Measurements from ENCODE around the gene SLC39A11.

The SLC39A11 gene

DNA sequence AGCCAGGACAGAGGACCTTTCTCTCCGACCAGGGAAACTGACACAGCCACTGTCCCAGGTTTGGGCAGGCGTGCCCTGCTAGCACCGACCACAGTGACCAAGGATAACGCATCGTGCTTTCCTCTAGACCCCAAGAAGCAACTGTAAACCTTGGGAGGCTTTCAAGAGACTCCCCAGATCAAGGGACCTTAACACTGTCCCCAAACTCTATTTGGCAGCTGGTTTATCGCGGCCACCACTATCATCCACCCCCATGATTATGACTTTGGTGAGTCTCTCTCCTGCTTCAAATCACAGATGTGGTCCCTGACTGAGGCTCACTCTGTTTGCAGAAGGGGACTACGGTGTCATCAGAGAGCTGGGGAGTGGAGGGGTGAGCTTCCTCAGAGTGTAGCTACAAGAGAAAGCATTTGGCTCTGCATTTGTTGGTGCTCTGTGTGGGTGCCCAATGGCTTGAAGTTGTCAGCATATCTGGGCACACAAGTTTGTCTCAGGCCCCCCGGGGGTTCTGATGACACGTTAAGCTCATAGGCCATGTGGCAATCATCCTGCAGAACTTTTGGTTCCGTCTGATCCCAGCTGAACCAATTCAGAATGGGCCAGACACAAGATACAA, 408.0 kb downstream of the SLC39A11 start:
- TF ChIP-seq CTCF (conservative IDR thresholded peaks at IDR 0.05; ENCODE audit: low read length), result no peak
- DNase-seq (ENCODE audit: low read depth), result no peak
- no peak overlapping the region for H3K4me3 ChIP-seq (ENCODE audit: low read length)

GRCh38 chr17:72683506-72684404, 408.7 kb downstream of the SLC39A11 start:
- no peak overlapping the region for H3K4me3 ChIP-seq (ENCODE audit: low read length)
- no peak for TF ChIP-seq CTCF (conservative IDR thresholded peaks at IDR 0.05; ENCODE audit: low read length)
- DNase-seq (ENCODE audit: low read depth), result peak; percentile 92

- no peak for DNase-seq (ENCODE audit: low read depth)
- H3K4me3 ChIP-seq (ENCODE audit: low read length), result no peak overlapping the region
- TF ChIP-seq CTCF (conservative IDR thresholded peaks at IDR 0.05; ENCODE audit: low read length), result no peak
Observed at GRCh38 chr17:72682605-72683004, 409.9 kb downstream of the SLC39A11 start.

- DNase-seq (ENCODE audit: low read depth), result no peak
- TF ChIP-seq CTCF (conservative IDR thresholded peaks at IDR 0.05; ENCODE audit: low read length), result no peak
- no peak overlapping the region for H3K4me3 ChIP-seq (ENCODE audit: low read length)
Observed at GRCh38 chr17:72681844-72682243, 410.6 kb downstream of the SLC39A11 start.

GRCh38 chr17:72677714-72678390, 414.6 kb downstream of the SLC39A11 start:
- DNase-seq (ENCODE audit: low read depth), result peak; percentile 27
- H3K4me3 ChIP-seq (ENCODE audit: low read length), result no peak overlapping the region
- TF ChIP-seq CTCF (conservative IDR thresholded peaks at IDR 0.05; ENCODE audit: low read length), result no peak

DNA sequence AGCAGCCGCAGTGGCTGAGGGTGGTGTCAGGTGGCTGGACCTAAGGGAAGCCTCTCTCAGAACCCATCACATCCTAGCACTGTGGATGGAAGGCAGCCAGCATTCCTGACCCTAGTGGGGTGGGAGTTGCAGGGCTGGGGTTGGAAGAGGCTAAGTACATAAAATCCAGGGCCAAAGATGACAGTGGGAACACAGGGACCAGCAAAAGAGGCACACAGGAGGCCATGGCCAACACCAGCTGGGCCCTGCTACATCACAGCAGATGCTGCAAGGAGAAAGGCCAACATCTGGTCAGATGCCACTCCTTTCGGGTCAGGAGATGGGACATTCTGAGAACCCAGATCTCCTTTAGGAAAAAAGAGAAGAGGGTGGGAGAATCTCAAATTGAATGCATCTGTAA, 415.4 kb downstream of the SLC39A11 start:
- no peak for TF ChIP-seq CTCF (conservative IDR thresholded peaks at IDR 0.05; ENCODE audit: low read length)
- H3K4me3 ChIP-seq (ENCODE audit: low read length), result no peak overlapping the region
- DNase-seq (ENCODE audit: low read depth), result no peak
